H1 (cell line): Measurements from ENCODE around the gene BDP1. TPM values are rescaled to one million over a fixed set of nuclear protein-coding genes. Genes with fewer than 3 reads are reported as not detected.
A peak's percentile ranks its signal among the peaks of the same experiment; 100 is the strongest.

Experiments used
- CTCF ChIA-PET: fragments of 300-600 bp; sonication (Branson Sonifier 250); formaldehyde crosslinking; loops from one replicate; lab custom pipeline; 2021; ENCODE audit not compliant: partially characterized antibody; lab: Charles Lee
- POLR2A ChIA-PET: fragments of 300-600 bp; sonication (Branson Sonifier 250); formaldehyde crosslinking; loops from one replicate; lab custom pipeline; 2021; ENCODE audit warnings: inconsistent platforms; ENCODE audit not compliant: partially characterized antibody; lab: Charles Lee
- DNase-seq, 2 experiments: peaks; one replicate each; pipeline versions ENCODE4 v3.0.0 to v3.0.0-alpha.2; 2010 to 2022; ENCODE audit warnings: low spot score in 2 of 2, low read depth in 1 of 2, mixed read lengths in 1 of 2
- FAIRE-seq: peaks from 2 replicates; lab custom pipeline; 2011; peaks lifted over from hg19 to GRCh38; lab: Jason Lieb, UNC
- H2AFZ ChIP-seq: 2 replicates; pipeline ENCODE4 v1.8.1; 2012; ENCODE audit warnings: low read length, inconsistent platforms
- H2AK5ac ChIP-seq: 2 replicates; pipeline ENCODE4 v1.6.1; 2013; ENCODE audit warnings: low read depth, low read length
- H2BK120ac ChIP-seq: replicated peaks from 2 replicates; pipeline ENCODE3; 2013; ENCODE audit warnings: low read depth, low read length, inconsistent platforms
- H2BK12ac ChIP-seq: 2 replicates; pipeline ENCODE4 v1.6.1; 2013; ENCODE audit warnings: low read depth, low read length
- H2BK15ac ChIP-seq: 2 replicates; pipeline ENCODE4 v1.6.1; 2013; ENCODE audit warnings: low read length
- H2BK20ac ChIP-seq: 2 replicates; pipeline ENCODE4 v1.6.1; 2013; ENCODE audit warnings: low read length
- H2BK5ac ChIP-seq: 2 replicates; pipeline ENCODE4 v1.6.1; 2013; ENCODE audit warnings: low read depth, low read length
- H3K14ac ChIP-seq: 2 replicates; pipeline ENCODE4 v1.6.1; 2013; ENCODE audit warnings: inconsistent platforms; ENCODE audit not compliant: insufficient read length
- H3K18ac ChIP-seq: 2 replicates; pipeline ENCODE4 v1.6.1; 2013; ENCODE audit warnings: low read length; ENCODE audit errors: extremely low read depth
- H3K23ac ChIP-seq: 2 replicates; pipeline ENCODE4 v1.6.1; 2013; ENCODE audit warnings: inconsistent platforms; ENCODE audit not compliant: insufficient read length
- H3K23me2 ChIP-seq: 2 replicates; pipeline ENCODE4 v1.6.1; 2013; ENCODE audit warnings: low read depth, low read length
- H3K27ac ChIP-seq: 2 replicates; pipeline ENCODE4 v1.6.1; 2011; ENCODE audit warnings: low read depth, low read length, inconsistent platforms
- H3K27me3 ChIP-seq, 4 experiments: replicated peaks in 1 of 4; 1 replicate in 1 of 4; 2 replicates in 3 of 4; pipeline versions ENCODE4 v1.6.1 to v1.8.1; 2011 to 2013; ENCODE audit warnings: low read length in 3 of 4, mild to moderate bottlenecking in 3 of 4, inconsistent platforms in 2 of 4, mixed read lengths in 2 of 4, moderate library complexity in 1 of 4; ENCODE audit not compliant: control insufficient read depth in 3 of 4, insufficient read depth in 3 of 4; ENCODE audit errors: extremely low read depth in 1 of 4
- H3K36me3 ChIP-seq, 4 experiments: 2 replicates each; pipeline versions ENCODE4 v1.6.1 to v1.8.1; 2011 to 2013; ENCODE audit warnings: mild to moderate bottlenecking in 4 of 4, low read length in 3 of 4, moderate library complexity in 2 of 4, control low read depth in 1 of 4, inconsistent platforms in 1 of 4; ENCODE audit not compliant: insufficient read depth in 4 of 4, control insufficient read depth in 2 of 4
- H3K4ac ChIP-seq: replicated peaks from 2 replicates; pipeline ENCODE3; 2013; ENCODE audit warnings: low read length, low read depth, mixed read lengths, inconsistent platforms; ENCODE audit not compliant: insufficient read length
- H3K4me1 ChIP-seq, 4 experiments: replicated peaks in 1 of 4; 1 replicate in 1 of 4; 2 replicates in 3 of 4; pipeline versions ENCODE4 v1.6.1 to v1.8.1; 2011 to 2013; ENCODE audit warnings: low read length in 3 of 4, inconsistent platforms in 2 of 4, mixed read lengths in 1 of 4; ENCODE audit not compliant: insufficient read depth in 4 of 4, control insufficient read depth in 3 of 4
- H3K4me2 ChIP-seq, 2 experiments: 2 replicates each; pipeline versions ENCODE4 v1.6.1 to v1.8.1; 2011 to 2013; ENCODE audit warnings: low read depth in 2 of 2, low read length in 2 of 2, control low read depth in 1 of 2, inconsistent platforms in 1 of 2, mild to moderate bottlenecking in 1 of 2; ENCODE audit not compliant: insufficient read depth in 1 of 2
- H3K4me3 ChIP-seq, 4 experiments: fragments of 200-600, 300-600 bp in 1 of 4; sonication (generic), shearing (Covaris generic), sonication (Bioruptor Twin) in 1 of 4; 2 replicates each; pipeline versions ENCODE4 v1.5.1 to v1.8.1; 2011 to 2016; ENCODE audit warnings: low read length in 4 of 4, low read depth in 3 of 4, control low read depth in 2 of 4, inconsistent platforms in 2 of 4, mild to moderate bottlenecking in 2 of 4, mixed read lengths in 1 of 4, moderate library complexity in 1 of 4; ENCODE audit not compliant: insufficient read depth in 2 of 4; ENCODE audit errors: extremely low read depth in 1 of 4
- H3K56ac ChIP-seq: replicated peaks from 2 replicates; pipeline ENCODE3; 2013; ENCODE audit warnings: low read depth, mild to moderate bottlenecking, mixed read lengths, low read length, inconsistent platforms; ENCODE audit not compliant: insufficient read length
- H3K79me1 ChIP-seq: 2 replicates; pipeline ENCODE4 v1.6.1; 2013; ENCODE audit warnings: low read depth, low read length, control low read depth
- H3K79me2 ChIP-seq, 2 experiments: 2 replicates each; pipeline versions ENCODE4 v1.6.1 to v1.8.1; 2012 to 2013; ENCODE audit warnings: low read length in 2 of 2, mild to moderate bottlenecking in 2 of 2, inconsistent platforms in 1 of 2; ENCODE audit not compliant: insufficient read depth in 2 of 2, control insufficient read depth in 1 of 2
- H3K9ac ChIP-seq, 4 experiments: replicated peaks in 1 of 4; 1 replicate in 1 of 4; 2 replicates in 3 of 4; pipeline versions ENCODE4 v1.6.1 to v1.8.1; 2011 to 2013; ENCODE audit warnings: low read depth in 3 of 4, low read length in 3 of 4, control low read depth in 2 of 4, mild to moderate bottlenecking in 2 of 4, moderate library complexity in 2 of 4, inconsistent platforms in 1 of 4; ENCODE audit errors: extremely low read depth in 1 of 4
- H3K9me3 ChIP-seq, 2 experiments: 2 replicates each; pipeline versions ENCODE4 v1.6.1 to v1.8.1; 2012 to 2013; ENCODE audit warnings: mild to moderate bottlenecking in 2 of 2, moderate library complexity in 2 of 2, control low read depth in 1 of 2, inconsistent platforms in 1 of 2, low read depth in 1 of 2, low read length in 1 of 2, mixed read lengths in 1 of 2; ENCODE audit not compliant: insufficient read depth in 2 of 2
- H4K20me1 ChIP-seq, 2 experiments: replicated peaks in 1 of 2; 2 replicates each; pipeline versions ENCODE3 to v1.8.1; 2011 to 2013; ENCODE audit warnings: inconsistent platforms in 2 of 2, low read length in 2 of 2, mild to moderate bottlenecking in 1 of 2; ENCODE audit not compliant: insufficient read depth in 2 of 2, control insufficient read depth in 1 of 2
- H4K5ac ChIP-seq: 2 replicates; pipeline ENCODE4 v1.6.1; 2013; ENCODE audit warnings: low read length, low read depth, mixed read lengths, inconsistent platforms; ENCODE audit not compliant: insufficient read length
- H4K8ac ChIP-seq: 2 replicates; pipeline ENCODE4 v1.8.0; 2013; ENCODE audit warnings: mild to moderate bottlenecking, moderate library complexity, low read length, inconsistent platforms; ENCODE audit not compliant: insufficient read depth; ENCODE audit errors: extremely low read depth
- H4K91ac ChIP-seq: replicated peaks from 2 replicates; pipeline ENCODE3; 2013; ENCODE audit warnings: low read length, mixed read lengths, inconsistent platforms; ENCODE audit not compliant: insufficient read length
- ATF3 ChIP-seq: IDR thresholded peaks from 2 replicates; pipeline ENCODE4 v1.6.1; 2011; ENCODE audit warnings: low read depth, mild to moderate bottlenecking, low read length; ENCODE audit not compliant: insufficient read depth
- E2F6 ChIP-seq: IDR thresholded peaks from 2 replicates; pipeline ENCODE4 v1.6.1; 2012; ENCODE audit warnings: inconsistent platforms
- HDAC6 ChIP-seq: IDR thresholded peaks from one replicate; pipeline ENCODE4 v1.7.1; 2012; ENCODE audit warnings: low read depth, mild to moderate bottlenecking, inconsistent platforms, low read length, moderate library complexity
- JUN ChIP-seq: IDR thresholded peaks from 2 replicates; pipeline ENCODE4 v1.6.1; 2011; ENCODE audit warnings: low read depth, mild to moderate bottlenecking, improper control_type of control experiment, low read length
- RAD21 ChIP-seq, 2 experiments: IDR thresholded peaks in 1 of 2; conservative IDR thresholded peaks in 1 of 2; 2 replicates each; pipeline ENCODE4 v1.6.1; 2011; ENCODE audit warnings: low read depth in 2 of 2, low read length in 2 of 2, improper control_type of control experiment in 1 of 2, inconsistent platforms in 1 of 2, mild to moderate bottlenecking in 1 of 2, moderate library complexity in 1 of 2
- RFX5 ChIP-seq: IDR thresholded peaks from 2 replicates; pipeline ENCODE4 v1.6.1; 2011; ENCODE audit warnings: low read depth, low read length, improper control_type of control experiment, borderline replicate concordance
- RNF2 ChIP-seq: fragments of 200-900, 300-1000 bp; sonication (generic); IDR thresholded peaks from 2 replicates; pipeline ENCODE4 v1.7.1; 2016; ENCODE audit warnings: borderline replicate concordance, low read depth, mild to moderate bottlenecking, antibody characterized with exemption, low read length; ENCODE audit not compliant: poor library complexity, severe bottlenecking; ENCODE audit errors: missing control alignments
- SIN3A ChIP-seq, 2 experiments: IDR thresholded peaks in 1 of 2; conservative IDR thresholded peaks in 1 of 2; 2 replicates each; pipeline ENCODE4 v1.6.1; 2011 to 2012; ENCODE audit warnings: low read length in 2 of 2, improper control_type of control experiment in 1 of 2, low read depth in 1 of 2, mild to moderate bottlenecking in 1 of 2
- TAF7 ChIP-seq: optimal IDR thresholded peaks from 2 replicates; pipeline ENCODE3; 2011; ENCODE audit warnings: low read depth, mild to moderate bottlenecking, inconsistent platforms, low read length, moderate library complexity, borderline replicate concordance
- TCF12 ChIP-seq: IDR thresholded peaks from 2 replicates; pipeline ENCODE4 v1.6.1; 2011; ENCODE audit warnings: low read depth, mild to moderate bottlenecking, low read length
- WGBS, 2 experiments: shearing (Covaris generic) in 1 of 2; methylation state at CpG; one replicate each; pipeline versions ENCODE4 v1.1.6 to v1.1.7; 2013 to 2015; ENCODE audit warnings: low lambda C conversion rate in 2 of 2, mixed read lengths in 2 of 2, inconsistent platforms in 1 of 2, low coverage in 1 of 2, missing lambda C conversion rate in 1 of 2; ENCODE audit not compliant: insufficient replicate concordance in 2 of 2, insufficient coverage in 1 of 2, insufficient read length in 1 of 2; ENCODE audit errors: extremely low coverage in 1 of 2, missing lambda C conversion rate in 1 of 2; 5-methylcytosine and 5-hydroxymethylcytosine counted together
- polyA plus RNA-seq, 7 experiments: library from polyadenylated mRNA; depleted of rRNA in 3 of 7; stranded (reverse) in 5 of 7; unstranded in 2 of 7; fragments of >200 nt in 5 of 7; fragments of 200-250 nt in 2 of 7; gene quantifications; 1 replicate in 5 of 7; 2 replicates in 1 of 7; 4 replicates in 1 of 7; pipeline versions ENCODE4 v1.2.1 to v1.2.3, GENCODE V29; 2011 to 2013; ENCODE audit warnings: missing spikeins in 2 of 7, mixed read lengths in 2 of 7
- total RNA-seq: library from RNA; stranded (reverse); fragmentation: NEBNext Ultra II Directional; extraction: Animal tissue kit (Norgen Biotek cat#: 25700); gene quantifications from 2 replicates; pipeline ENCODE4 v1.2.1, GENCODE V29; 2021

The BDP1 gene
- total and polyA plus RNA-seq, 2 of the 8 experiments (the other 6 are each of a cell fraction or from before 2014, with no cell fraction given), result 4.7 to 32.1 TPM

- Histone ChIP-seq H2AK5ac (no peak overlapping the region), H3K36me3 (peaks cover 7 to 35% (median 20%) of the 10 kb centered on the region in 4 experiments; a peak in 6 of 8 replicates), H2BK20ac (no peak overlapping the region), H3K23me2 (peaks cover 2% of the 10 kb centered on the region; the same call in 1 of the 2 replicates), H4K5ac (no peak overlapping the region), H3K4ac (no peak overlapping the region), H3K4me3 (peak overlapping the region in 3 of 4 experiments; percentile 93 to 98 (median 98); a peak in 4 of 8 replicates), H3K27me3 (no peaks in the 10 kb centered on the region), H3K18ac (no peak overlapping the region), H4K8ac (no peak overlapping the region), H3K23ac (no peak overlapping the region), H3K79me2 (peaks cover 6 to 35% of the 10 kb centered on the region in 2 experiments; a peak in 3 of 4 replicates), H3K9me3 (no peaks in the 10 kb centered on the region), H2AFZ (no peak overlapping the region), H2BK12ac (no peak overlapping the region), H3K79me1 (no peaks in the 10 kb centered on the region)
- CTCF ChIA-PET, result interaction anchor here (1.4 kb wide), 1 partner anchor 18 kb away, joined by 4 read pairs; no protein-coding TSS in a partner anchor
- FAIRE-seq, result no peak
- TF ChIP-seq RNF2 (no peak), RFX5 (no peak), ATF3 (no peak), E2F6 (no peak), RAD21 (IDR thresholded peaks at IDR 0.05 in 1 of 2, conservative IDR thresholded peaks at IDR 0.05 in 1 of 2; ENCODE audit: low read depth in 2 of 2, low read length in 2 of 2) (no peak), JUN (no peak), SIN3A (conservative IDR thresholded peaks at IDR 0.05 in 1 of 2, IDR thresholded peaks at IDR 0.05 in 1 of 2; ENCODE audit: low read depth in 1 of 2, low read length in 2 of 2) (no peak), TAF7 (no peak), TCF12 (no peak), HDAC6 (no peak)
- TF ChIP-seq, all 59 proteins: peak for 0
- WGBS, 2 experiments, result 87 to 100% methylated on average over 1 to 8 of the region's 8 CpGs
- Histone ChIP-seq H3K4me1 (no peaks in the 10 kb centered on the region; a peak in 1 of 7 replicates), H2BK5ac (no peak overlapping the region), H3K4me2 (peak overlapping the region; percentile 75 to 77; a peak in 3 of 4 replicates), H3K14ac (no peak overlapping the region), H3K27ac (no peak overlapping the region), H2BK120ac (no peak overlapping the region), H4K91ac (no peak overlapping the region), H3K56ac (no peak overlapping the region), H4K20me1 (no peaks in the 10 kb centered on the region), H2BK15ac (no peak overlapping the region), H3K9ac (no peak overlapping the region)
- POLR2A ChIA-PET, result no interaction called here
- DNase-seq, result no peak
Observed at GRCh38 chr5:71457106-71457505, 1.7 kb downstream of the BDP1 start.
